Measurements from ENCODE around the gene TSC1. TPM values are rescaled to one million over a fixed set of nuclear protein-coding genes. Genes with fewer than 3 reads are reported as not detected.
"Not testable (repeated sequence)": the region's sequence is repeated elsewhere in the genome, so short reads cannot be mapped to it uniquely, and the experiment has no call there.

Gene TSC1
- total and polyA plus RNA-seq, 4 donors = 8.9 to 61.3 (median 30.2) TPM

DNA sequence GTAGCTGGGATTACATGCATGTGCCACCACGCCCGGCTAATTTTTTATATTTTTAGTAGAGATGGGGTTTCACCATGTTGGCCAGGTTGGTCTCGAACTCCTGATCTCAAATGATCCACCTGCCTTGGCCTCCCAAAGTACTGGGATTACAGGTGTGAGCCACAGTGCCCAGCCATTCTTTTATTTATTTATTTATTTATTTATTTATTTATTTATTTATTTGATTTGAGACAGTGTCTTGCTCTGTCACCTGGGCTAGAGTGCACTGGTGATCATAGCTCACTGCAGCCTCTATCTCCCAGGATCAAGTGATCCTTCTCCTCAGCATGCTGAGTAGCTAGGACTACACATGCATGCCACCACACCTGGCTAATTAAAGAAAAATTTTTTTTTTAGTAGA is 23.5 kb upstream of the TSC1 start:
- ATAC-seq (ENCODE audit: low FRiP score); H3K27me3 ChIP-seq (ENCODE audit: control insufficient read depth in 1 of 2, insufficient read depth in 2 of 2, low read length in 1 of 2); H3K4me3 ChIP-seq (ENCODE audit: low read length in 2 of 2); H3K27ac ChIP-seq (ENCODE audit: low read depth in 1 of 2, low read length in 2 of 2); H3K9me3 ChIP-seq (ENCODE audit: control insufficient read depth, low read length); H3K4me1 ChIP-seq (ENCODE audit: control insufficient read depth in 1 of 2, insufficient read depth in 2 of 2, low read length in 2 of 2); H3K36me3 ChIP-seq (ENCODE audit: control insufficient read depth in 1 of 2, insufficient read depth in 2 of 2, low read length in 1 of 2); intact Hi-C loops (cut with DNase I): not testable (repeated sequence)
- peak in 1 of 2 donors; percentile 5 for DNase-seq
- 92 to 94% methylated on average over 3 of the region's 3 CpGs for WGBS, 2 donors

DNA sequence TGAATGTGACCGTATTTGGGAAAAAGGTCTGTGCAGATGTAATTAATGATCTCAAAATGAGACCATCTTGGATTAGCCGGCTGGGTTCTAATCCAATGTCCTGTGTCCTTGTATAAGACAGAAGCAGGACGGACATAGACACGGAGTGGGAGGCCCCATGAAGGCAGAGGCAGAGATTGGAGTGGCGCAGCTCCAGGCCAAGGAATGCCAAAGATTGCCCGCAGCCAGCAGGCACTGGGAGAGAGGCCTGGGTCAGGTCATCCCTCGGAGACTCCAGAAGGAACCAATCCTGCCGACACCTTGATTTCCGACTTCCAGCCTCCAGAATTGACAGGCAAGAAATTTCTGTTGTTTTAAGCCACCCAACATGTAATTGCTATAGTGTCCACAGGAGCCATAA is 21.1 kb upstream of the TSC1 start:
- 81 to 85% methylated on average over 9 of the region's 9 CpGs for WGBS, 2 donors
- no peak for ATAC-seq (ENCODE audit: low FRiP score)
- H3K36me3 ChIP-seq (ENCODE audit: control insufficient read depth in 1 of 2, insufficient read depth in 2 of 2, low read length in 1 of 2) = no peaks in the 10 kb centered on the region
- H3K9me3 ChIP-seq (ENCODE audit: control insufficient read depth, low read length) = no peaks in the 10 kb centered on the region
- H3K27me3 ChIP-seq (ENCODE audit: control insufficient read depth in 1 of 2, insufficient read depth in 2 of 2, low read length in 1 of 2) = no peaks in the 10 kb centered on the region
- H3K27ac ChIP-seq (ENCODE audit: low read depth in 1 of 2, low read length in 2 of 2) = no peak overlapping the region
- no peaks in the 10 kb centered on the region for H3K4me1 ChIP-seq (ENCODE audit: control insufficient read depth in 1 of 2, insufficient read depth in 2 of 2, low read length in 2 of 2)
- intact Hi-C loops (cut with DNase I) = no loop called here
- DNase-seq = no peak
- no peak overlapping the region for H3K4me3 ChIP-seq (ENCODE audit: low read length in 2 of 2)

DNA sequence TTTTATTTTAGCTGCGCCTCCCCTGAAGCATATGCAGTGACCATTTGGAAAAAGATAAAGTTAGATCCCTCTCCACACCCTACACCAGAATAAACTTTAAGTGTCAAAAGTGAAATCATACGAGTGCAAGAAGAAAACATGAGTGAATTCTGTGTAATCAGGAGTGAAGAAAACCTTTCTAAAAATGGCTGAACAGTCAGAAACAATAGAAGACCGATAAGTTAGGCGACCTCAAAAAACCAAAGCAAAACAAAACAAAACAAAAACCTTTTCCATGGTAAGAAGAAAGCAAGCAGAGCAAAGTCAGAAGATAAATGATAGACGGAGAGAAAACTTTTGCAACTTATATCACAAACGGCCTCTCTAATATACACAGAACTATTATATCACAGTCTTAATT is 16.6 kb upstream of the TSC1 start:
- ATAC-seq (ENCODE audit: low FRiP score) (no peak), DNase-seq (no peak)
- intact Hi-C loops (cut with DNase I) = no loop called here
- WGBS, 2 donors = 67 to 71% methylated on average over 6 of the region's 6 CpGs
- Histone ChIP-seq H3K27me3 (ENCODE audit: control insufficient read depth in 1 of 2, insufficient read depth in 2 of 2, low read length in 1 of 2) (peaks cover 0 to 4% of the 10 kb centered on the region in 2 donors), H3K9me3 (ENCODE audit: control insufficient read depth, low read length) (no peaks in the 10 kb centered on the region), H3K4me3 (ENCODE audit: low read length in 2 of 2) (no peak overlapping the region), H3K36me3 (ENCODE audit: control insufficient read depth in 1 of 2, insufficient read depth in 2 of 2, low read length in 1 of 2) (no peaks in the 10 kb centered on the region), H3K4me1 (ENCODE audit: control insufficient read depth in 1 of 2, insufficient read depth in 2 of 2, low read length in 2 of 2) (no peaks in the 10 kb centered on the region), H3K27ac (ENCODE audit: low read depth in 1 of 2, low read length in 2 of 2) (no peak overlapping the region)

DNA sequence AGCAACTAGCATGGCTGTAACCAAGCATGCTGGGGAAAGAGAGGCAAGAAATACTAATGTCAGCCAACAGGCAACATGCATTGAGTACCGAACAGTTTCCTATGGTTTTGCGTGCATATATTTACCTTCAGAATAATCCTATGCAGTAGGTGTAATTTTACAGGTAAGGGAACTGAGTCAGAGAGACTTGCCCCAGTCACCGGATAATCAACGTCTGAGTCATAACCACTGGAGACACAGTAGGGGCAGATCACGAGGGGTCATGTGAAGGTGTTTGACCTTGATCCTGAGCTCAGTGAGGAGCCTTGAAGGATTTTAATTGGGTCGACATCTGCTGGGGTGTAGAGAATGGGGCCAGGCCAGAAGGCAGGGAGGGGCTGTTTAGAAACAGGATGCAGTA is 13.4 kb upstream of the TSC1 start:
- WGBS, 2 donors = 83 to 85% methylated on average over 6 of the region's 6 CpGs
- no peak overlapping the region for H3K4me3 ChIP-seq (ENCODE audit: low read length in 2 of 2)
- H3K4me1 ChIP-seq (ENCODE audit: control insufficient read depth in 1 of 2, insufficient read depth in 2 of 2, low read length in 2 of 2) = no peaks in the 10 kb centered on the region
- DNase-seq (no peak), ATAC-seq (ENCODE audit: low FRiP score) (no peak)
- H3K27me3 ChIP-seq (ENCODE audit: control insufficient read depth in 1 of 2, insufficient read depth in 2 of 2, low read length in 1 of 2) = peaks cover 0 to 4% of the 10 kb centered on the region in 2 donors
- H3K9me3 ChIP-seq (ENCODE audit: control insufficient read depth, low read length) = peaks cover 2% of the 10 kb centered on the region
- intact Hi-C loops (cut with DNase I) = no loop called here
- no peaks in the 10 kb centered on the region for H3K36me3 ChIP-seq (ENCODE audit: control insufficient read depth in 1 of 2, insufficient read depth in 2 of 2, low read length in 1 of 2)
- H3K27ac ChIP-seq (ENCODE audit: low read depth in 1 of 2, low read length in 2 of 2) = no peak overlapping the region

DNA sequence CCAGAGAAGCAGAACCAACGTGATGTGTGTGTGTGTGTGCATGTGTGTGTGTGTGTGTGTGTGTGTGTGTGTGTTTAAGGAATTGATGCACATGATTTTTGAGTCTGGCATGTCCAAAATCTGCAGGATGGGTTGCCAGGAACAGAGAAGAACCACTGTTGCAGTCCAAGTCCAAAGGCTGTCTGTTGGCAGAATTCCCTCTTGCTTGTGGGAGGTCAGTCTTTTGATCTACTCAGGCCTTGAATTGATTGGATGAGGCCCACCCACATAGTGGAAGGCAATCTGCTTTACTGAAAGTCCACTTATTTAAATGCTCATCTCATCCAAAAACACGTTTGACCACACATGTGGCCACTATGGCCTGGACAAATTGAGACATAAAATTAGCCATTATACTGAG is 11.4 kb upstream of the TSC1 start:
- Histone ChIP-seq H3K4me1 (ENCODE audit: control insufficient read depth in 1 of 2, insufficient read depth in 2 of 2, low read length in 2 of 2) (no peaks in the 10 kb centered on the region), H3K27ac (ENCODE audit: low read depth in 1 of 2, low read length in 2 of 2) (no peak overlapping the region)

DNA sequence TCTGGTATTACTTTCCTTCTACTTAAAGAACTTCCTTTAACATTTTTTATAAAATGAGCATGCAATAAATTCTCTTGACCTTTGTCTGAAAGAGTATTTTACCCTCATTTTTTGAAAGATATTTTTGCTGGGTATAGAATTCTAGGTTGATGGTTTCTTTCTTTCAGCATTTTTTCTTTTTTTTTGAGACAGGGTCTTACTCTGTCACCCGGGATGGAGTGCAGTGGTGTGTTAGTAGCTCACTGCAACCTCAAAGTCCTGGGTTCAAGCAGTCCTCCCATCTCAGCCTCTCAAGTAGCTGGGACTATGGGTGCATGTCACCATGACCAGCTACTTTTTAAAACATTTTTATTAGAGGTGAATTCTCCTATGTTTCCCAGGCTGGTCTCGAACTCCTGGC is 10.7 kb upstream of the TSC1 start:
- ATAC-seq (ENCODE audit: low FRiP score) (no peak), DNase-seq (no peak)
- 80 to 87% methylated on average over 2 of the region's 2 CpGs for WGBS, 2 donors
- peaks cover 0 to 4% of the 10 kb centered on the region in 2 donors for H3K27me3 ChIP-seq (ENCODE audit: control insufficient read depth in 1 of 2, insufficient read depth in 2 of 2, low read length in 1 of 2)
- no peak overlapping the region for H3K4me3 ChIP-seq (ENCODE audit: low read length in 2 of 2)
- no peak overlapping the region for H3K27ac ChIP-seq (ENCODE audit: low read depth in 1 of 2, low read length in 2 of 2)
- peaks cover 2% of the 10 kb centered on the region for H3K9me3 ChIP-seq (ENCODE audit: control insufficient read depth, low read length)
- H3K36me3 ChIP-seq (ENCODE audit: control insufficient read depth in 1 of 2, insufficient read depth in 2 of 2, low read length in 1 of 2) = no peaks in the 10 kb centered on the region
- intact Hi-C loops (cut with DNase I) = no loop called here
- no peaks in the 10 kb centered on the region for H3K4me1 ChIP-seq (ENCODE audit: control insufficient read depth in 1 of 2, insufficient read depth in 2 of 2, low read length in 2 of 2)

More for the DNA sequence above, 11.4 kb upstream of the TSC1 start:
- intact Hi-C loops (cut with DNase I) = no loop called here
- H3K4me3 ChIP-seq (ENCODE audit: low read length in 2 of 2) = no peak overlapping the region
- no peak for ATAC-seq (ENCODE audit: low FRiP score)
- DNase-seq = no peak
- peaks cover 0 to 4% of the 10 kb centered on the region in 2 donors for H3K27me3 ChIP-seq (ENCODE audit: control insufficient read depth in 1 of 2, insufficient read depth in 2 of 2, low read length in 1 of 2)
- 56 to 67% methylated on average over 2 of the region's 2 CpGs for WGBS, 2 donors
- no peaks in the 10 kb centered on the region for H3K36me3 ChIP-seq (ENCODE audit: control insufficient read depth in 1 of 2, insufficient read depth in 2 of 2, low read length in 1 of 2)
- H3K9me3 ChIP-seq (ENCODE audit: control insufficient read depth, low read length) = peaks cover 2% of the 10 kb centered on the region

DNA sequence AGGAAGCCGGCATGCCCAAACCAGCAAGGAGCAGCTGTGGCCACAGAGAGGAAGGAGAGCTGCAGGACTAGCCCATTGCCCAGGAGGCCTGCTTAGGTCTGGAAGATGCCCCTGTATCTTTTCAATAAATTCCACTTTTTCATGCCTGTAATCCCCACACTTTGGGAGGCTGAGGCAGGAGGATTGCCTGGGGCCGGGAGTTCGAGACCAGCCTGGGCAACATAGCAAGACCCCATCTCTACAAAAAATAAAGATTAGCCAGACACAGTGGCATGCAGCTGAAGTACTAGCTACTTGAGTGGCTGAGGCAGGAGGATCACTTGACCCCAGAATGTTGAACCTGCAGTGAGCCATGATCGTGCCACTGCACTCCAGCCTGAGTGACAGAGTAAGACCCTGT is 5.3 kb upstream of the TSC1 start:
- intact Hi-C loops (cut with DNase I) = no loop called here
- Histone ChIP-seq H3K4me3 (ENCODE audit: low read length in 2 of 2) (no peak overlapping the region), H3K9me3 (ENCODE audit: control insufficient read depth, low read length) (no peaks in the 10 kb centered on the region), H3K27me3 (ENCODE audit: control insufficient read depth in 1 of 2, insufficient read depth in 2 of 2, low read length in 1 of 2) (no peaks in the 10 kb centered on the region), H3K36me3 (ENCODE audit: control insufficient read depth in 1 of 2, insufficient read depth in 2 of 2, low read length in 1 of 2) (no peaks in the 10 kb centered on the region), H3K4me1 (ENCODE audit: control insufficient read depth in 1 of 2, insufficient read depth in 2 of 2, low read length in 2 of 2) (no peaks in the 10 kb centered on the region), H3K27ac (ENCODE audit: low read depth in 1 of 2, low read length in 2 of 2) (no peak overlapping the region)
- WGBS, 2 donors = 85 to 89% methylated on average over 4 of the region's 4 CpGs
- no peak for ATAC-seq (ENCODE audit: low FRiP score)
- no peak for DNase-seq

DNA sequence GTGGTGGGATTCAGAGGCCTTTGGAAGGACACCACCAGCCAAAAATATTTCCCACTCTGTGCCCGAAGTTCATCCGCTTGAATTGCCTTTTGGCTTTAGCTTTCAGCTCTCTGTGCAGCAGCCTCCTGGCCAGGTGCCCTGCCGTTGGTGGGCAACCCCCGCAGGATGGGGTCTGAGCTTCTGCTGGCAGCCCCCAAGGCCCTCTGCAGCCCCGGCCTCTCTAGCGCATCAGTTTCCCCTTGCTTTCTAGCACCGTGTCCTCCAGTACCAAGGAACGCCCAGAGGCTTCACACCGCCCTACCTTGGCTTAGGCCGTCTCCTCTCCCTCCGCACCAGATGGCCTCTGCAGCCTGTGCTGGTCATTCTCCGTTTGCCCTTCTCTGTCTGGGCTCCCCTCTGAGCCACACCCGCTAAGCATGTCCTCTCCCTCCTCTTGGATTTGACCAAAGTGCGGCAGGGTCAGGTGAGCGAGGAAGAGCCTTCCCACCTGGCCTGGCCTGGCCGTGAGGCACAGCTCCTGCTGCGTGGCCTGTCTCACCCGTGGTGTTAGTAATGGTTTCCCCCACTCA is 4.2 kb upstream of the TSC1 start:
- no peak overlapping the region for H3K4me3 ChIP-seq (ENCODE audit: low read length in 2 of 2)
- no peaks in the 10 kb centered on the region for H3K4me1 ChIP-seq (ENCODE audit: control insufficient read depth in 1 of 2, insufficient read depth in 2 of 2, low read length in 2 of 2)
- ATAC-seq (ENCODE audit: low FRiP score) (no peak), DNase-seq (no peak)
- H3K9me3 ChIP-seq (ENCODE audit: control insufficient read depth, low read length) = no peaks in the 10 kb centered on the region
- no peak overlapping the region for H3K27ac ChIP-seq (ENCODE audit: low read depth in 1 of 2, low read length in 2 of 2)
- WGBS, 2 donors = 73 to 77% methylated on average over 18 of the region's 18 CpGs
- intact Hi-C loops (cut with DNase I) = no loop called here
- H3K27me3 ChIP-seq (ENCODE audit: control insufficient read depth in 1 of 2, insufficient read depth in 2 of 2, low read length in 1 of 2) = no peaks in the 10 kb centered on the region
- no peaks in the 10 kb centered on the region for H3K36me3 ChIP-seq (ENCODE audit: control insufficient read depth in 1 of 2, insufficient read depth in 2 of 2, low read length in 1 of 2)

DNA sequence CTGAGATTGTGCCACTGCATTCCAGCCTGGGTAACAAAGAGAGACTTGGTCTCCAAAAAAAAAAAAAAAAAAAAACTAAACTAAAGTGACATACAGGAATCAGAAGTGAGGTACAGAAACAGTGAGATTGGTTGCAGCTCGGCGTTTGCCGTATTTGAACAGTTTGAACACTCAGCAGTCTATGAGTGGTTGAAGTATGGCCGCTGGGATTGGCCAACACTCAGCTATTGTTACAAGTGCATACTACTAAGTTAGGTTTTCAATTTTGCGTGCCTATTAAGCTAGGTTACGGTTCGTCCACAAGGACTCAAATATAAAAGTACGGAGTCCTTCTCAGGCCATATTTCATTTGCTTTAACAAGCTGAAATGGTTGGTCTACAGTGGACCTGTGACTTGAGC is 3.3 kb upstream of the TSC1 start:
- no peaks in the 10 kb centered on the region for H3K9me3 ChIP-seq (ENCODE audit: control insufficient read depth, low read length)
- no peak for DNase-seq
- H3K27me3 ChIP-seq (ENCODE audit: control insufficient read depth in 1 of 2, insufficient read depth in 2 of 2, low read length in 1 of 2) = no peaks in the 10 kb centered on the region
- no peak for ATAC-seq (ENCODE audit: low FRiP score)
- H3K27ac ChIP-seq (ENCODE audit: low read depth in 1 of 2, low read length in 2 of 2) = no peak overlapping the region
- H3K4me3 ChIP-seq (ENCODE audit: low read length in 2 of 2) = no peak overlapping the region
- H3K4me1 ChIP-seq (ENCODE audit: control insufficient read depth in 1 of 2, insufficient read depth in 2 of 2, low read length in 2 of 2) = no peaks in the 10 kb centered on the region
- no peaks in the 10 kb centered on the region for H3K36me3 ChIP-seq (ENCODE audit: control insufficient read depth in 1 of 2, insufficient read depth in 2 of 2, low read length in 1 of 2)
- intact Hi-C loops (cut with DNase I) = no loop called here
- 88 to 92% methylated on average over 8 of the region's 8 CpGs for WGBS, 2 donors
